Measurements from ENCODE around the gene ZBTB2. TPM values are rescaled to one million over a fixed set of nuclear protein-coding genes. Genes with fewer than 3 reads are reported as not detected.
"Not testable (repeated sequence)": the region's sequence is repeated elsewhere in the genome, so short reads cannot be mapped to it uniquely, and the experiment has no call there.

The ZBTB2 gene
- total RNA-seq, 4 donors from 2014 or later: 17.9 to 27.2 (median 25.9) TPM

DNA sequence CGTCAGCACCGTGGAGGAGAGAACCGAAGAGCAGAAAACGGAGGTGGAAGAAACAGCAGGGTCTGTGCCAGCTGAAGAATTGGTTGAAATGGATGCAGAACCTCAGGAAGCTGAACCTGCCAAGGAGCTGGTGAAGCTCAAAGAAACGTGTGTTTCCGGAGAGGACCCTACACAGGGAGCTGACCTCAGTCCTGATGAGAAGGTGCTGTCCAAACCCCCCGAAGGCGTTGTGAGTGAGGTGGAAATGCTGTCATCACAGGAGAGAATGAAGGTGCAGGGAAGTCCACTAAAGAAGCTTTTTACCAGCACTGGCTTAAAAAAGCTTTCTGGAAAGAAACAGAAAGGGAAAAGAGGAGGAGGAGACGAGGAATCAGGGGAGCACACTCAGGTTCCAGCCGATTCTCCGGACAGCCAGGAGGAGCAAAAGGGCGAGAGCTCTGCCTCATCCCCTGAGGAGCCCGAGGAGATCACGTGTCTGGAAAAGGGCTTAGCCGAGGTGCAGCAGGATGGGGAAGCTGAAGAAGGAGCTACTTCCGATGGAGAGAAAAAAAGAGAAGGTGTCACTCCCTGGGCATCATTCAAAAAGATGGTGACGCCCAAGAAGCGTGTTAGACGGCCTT lies 41.6 kb downstream of the ZBTB2 start:
- WGBS, 2 donors: 93 to 94% methylated on average over 19 of the region's 19 CpGs

DNA sequence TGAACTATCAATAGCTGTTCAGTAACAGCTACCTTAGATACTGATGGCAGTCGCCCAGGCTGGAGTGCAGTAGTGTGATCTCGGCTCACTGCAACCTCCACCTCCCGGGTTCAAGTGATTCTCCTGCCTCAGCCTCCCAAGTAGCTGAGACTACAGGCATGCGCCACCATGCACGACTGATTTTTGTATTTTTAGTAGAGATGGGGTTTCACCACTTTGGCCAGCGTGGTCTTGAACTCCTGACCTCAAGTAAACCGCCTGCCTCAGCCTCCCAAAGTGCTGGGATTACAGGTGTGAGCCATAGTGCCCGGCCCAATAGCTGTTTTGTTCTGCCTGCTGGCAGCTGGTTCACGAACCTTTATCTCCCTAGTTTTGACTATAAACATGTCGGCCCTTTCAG lies 48.6 kb downstream of the ZBTB2 start:
- H3K4me1 ChIP-seq; DNase-seq; H3K27me3 ChIP-seq; H3K9me3 ChIP-seq; H3K36me3 ChIP-seq; intact Hi-C loops (cut with DNase I); H3K27ac ChIP-seq; H3K4me3 ChIP-seq (replicated peaks in 1 of 3): not testable (repeated sequence)
- WGBS, 2 donors: 89 to 95% methylated on average over 10 of the region's 10 CpGs

More for the DNA sequence above, 41.6 kb downstream of the ZBTB2 start:
- DNase-seq: no peak
- intact Hi-C loops (cut with DNase I): no loop called here
- peaks cover 0 to 2% of the 10 kb centered on the region in 2 donors for H3K4me1 ChIP-seq
- H3K4me3 ChIP-seq (replicated peaks in 1 of 3): no peak overlapping the region
- H3K27ac ChIP-seq: no peak overlapping the region
- H3K36me3 ChIP-seq: no peaks in the 10 kb centered on the region
- TF ChIP-seq POLR2A (IDR thresholded peaks at IDR 0.05): no peak
- TF ChIP-seq, protein P1, sequence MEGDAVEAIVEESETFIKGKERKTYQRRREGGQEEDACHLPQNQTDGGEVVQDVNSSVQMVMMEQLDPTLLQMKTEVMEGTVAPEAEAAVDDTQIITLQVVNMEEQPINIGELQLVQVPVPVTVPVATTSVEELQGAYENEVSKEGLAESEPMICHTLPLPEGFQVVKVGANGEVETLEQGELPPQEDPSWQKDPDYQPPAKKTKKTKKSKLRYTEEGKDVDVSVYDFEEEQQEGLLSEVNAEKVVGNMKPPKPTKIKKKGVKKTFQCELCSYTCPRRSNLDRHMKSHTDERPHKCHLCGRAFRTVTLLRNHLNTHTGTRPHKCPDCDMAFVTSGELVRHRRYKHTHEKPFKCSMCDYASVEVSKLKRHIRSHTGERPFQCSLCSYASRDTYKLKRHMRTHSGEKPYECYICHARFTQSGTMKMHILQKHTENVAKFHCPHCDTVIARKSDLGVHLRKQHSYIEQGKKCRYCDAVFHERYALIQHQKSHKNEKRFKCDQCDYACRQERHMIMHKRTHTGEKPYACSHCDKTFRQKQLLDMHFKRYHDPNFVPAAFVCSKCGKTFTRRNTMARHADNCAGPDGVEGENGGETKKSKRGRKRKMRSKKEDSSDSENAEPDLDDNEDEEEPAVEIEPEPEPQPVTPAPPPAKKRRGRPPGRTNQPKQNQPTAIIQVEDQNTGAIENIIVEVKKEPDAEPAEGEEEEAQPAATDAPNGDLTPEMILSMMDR (IDR thresholded peaks at IDR 0.05): no peak
- H3K9me3 ChIP-seq: no peaks in the 10 kb centered on the region
- H3K27me3 ChIP-seq: no peaks in the 10 kb centered on the region

DNA sequence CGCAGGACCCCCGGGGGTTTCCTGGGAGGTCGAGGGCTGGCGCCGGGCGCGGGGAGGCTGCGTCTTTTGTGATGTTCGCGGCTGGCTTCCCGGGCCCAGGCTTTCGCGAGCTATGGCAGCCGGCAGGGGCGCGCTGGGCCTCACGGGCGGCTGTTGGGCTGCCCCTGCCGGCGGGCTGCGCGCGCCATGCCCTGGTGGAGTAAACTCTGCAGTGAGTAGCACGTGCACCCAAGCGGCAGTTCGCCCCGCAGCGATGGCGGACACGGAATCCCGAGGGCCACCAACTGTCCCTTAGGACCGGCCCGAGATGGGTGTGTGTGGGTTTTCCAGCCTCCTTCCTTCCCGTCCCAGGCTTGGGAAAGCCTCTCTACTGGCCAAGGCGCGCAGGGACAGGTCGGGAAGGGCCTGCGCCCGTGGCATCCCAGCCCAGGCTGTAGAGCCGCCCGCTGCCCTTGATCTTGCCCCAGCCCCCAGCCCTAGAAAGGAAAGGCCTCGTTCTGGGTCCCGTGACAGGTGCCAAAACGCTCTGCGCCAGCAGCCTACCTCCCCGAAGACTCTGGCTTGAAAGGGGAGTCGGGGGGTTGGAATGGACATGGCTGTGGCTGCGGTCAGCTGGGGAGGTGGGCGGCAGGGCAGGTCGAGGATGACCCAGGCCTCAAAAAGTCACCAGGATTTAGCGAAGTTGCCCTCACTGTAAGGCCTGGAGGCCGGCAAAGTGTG lies 49.7 kb downstream of the ZBTB2 start:
- Histone ChIP-seq H3K27me3 (no peaks in the 10 kb centered on the region), H3K9me3 (no peaks in the 10 kb centered on the region), H3K36me3 (no peaks in the 10 kb centered on the region), H3K4me3 (replicated peaks in 1 of 3) (no peak overlapping the region), H3K27ac (no peak overlapping the region), H3K4me1 (peaks cover 0 to 2% of the 10 kb centered on the region in 2 donors)
- intact Hi-C loops (cut with DNase I): no loop called here
- no peak for DNase-seq
- WGBS, 2 donors: 95 to 98% methylated on average over 16 to 36 of the region's 52 CpGs
- TF ChIP-seq POLR2A (IDR thresholded peaks at IDR 0.05): no peak
- TF ChIP-seq, protein P1 (IDR thresholded peaks at IDR 0.05): no peak

DNA sequence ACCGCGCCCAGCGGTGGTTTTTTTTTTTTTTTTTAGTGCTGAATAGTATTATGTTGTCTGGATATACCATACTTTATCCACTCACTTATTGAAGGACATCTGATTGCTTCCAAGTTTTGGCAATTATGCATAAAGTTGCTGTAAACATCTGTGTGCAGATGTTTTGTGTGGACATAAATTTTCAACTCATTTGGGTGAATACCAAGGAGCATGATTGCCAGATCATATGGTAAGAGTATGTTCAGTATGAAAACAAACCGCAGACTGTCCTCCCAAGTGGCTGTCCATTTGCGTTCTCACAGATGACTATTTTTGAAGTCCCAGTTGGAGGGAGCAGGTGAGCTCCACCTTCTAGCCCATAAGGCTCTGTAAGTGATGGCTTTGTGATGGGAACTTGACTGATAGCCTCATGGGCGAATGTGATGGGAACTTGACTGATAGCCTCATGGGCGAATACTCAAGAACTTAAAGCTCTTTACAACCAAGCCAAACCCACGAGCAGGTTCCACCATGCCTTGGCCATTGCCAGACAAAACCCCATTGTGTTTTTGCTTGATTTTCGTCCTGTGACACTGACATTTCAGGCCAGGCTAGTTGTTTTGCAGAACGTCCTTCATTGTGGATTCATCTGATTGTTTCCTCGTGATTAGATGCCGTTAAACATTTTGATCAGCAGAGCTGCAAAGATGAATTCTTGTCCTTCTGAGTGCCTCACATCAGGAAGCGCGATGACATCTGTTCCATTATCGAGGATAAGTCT lies 51.0 kb downstream of the ZBTB2 start:
- Histone ChIP-seq H3K9me3 (no peaks in the 10 kb centered on the region), H3K36me3 (no peaks in the 10 kb centered on the region), H3K4me3 (replicated peaks in 1 of 3) (no peak overlapping the region), H3K4me1 (no peaks in the 10 kb centered on the region), H3K27me3 (no peaks in the 10 kb centered on the region), H3K27ac (no peak overlapping the region)
- intact Hi-C loops (cut with DNase I): no loop called here
- 91 to 92% methylated on average over 15 of the region's 15 CpGs for WGBS, 2 donors
- no peak for TF ChIP-seq POLR2A (IDR thresholded peaks at IDR 0.05)
- TF ChIP-seq, protein P1 (IDR thresholded peaks at IDR 0.05): no peak
- no peak for DNase-seq

GRCh38 chr6:151339369-151339768 lies 52.0 kb downstream of the ZBTB2 start:
- DNase-seq: no peak
- no peak for TF ChIP-seq POLR2A (IDR thresholded peaks at IDR 0.05)
- TF ChIP-seq, protein P1 (IDR thresholded peaks at IDR 0.05): no peak
- Histone ChIP-seq H3K27me3 (no peaks in the 10 kb centered on the region), H3K27ac (no peak overlapping the region), H3K4me1 (no peaks in the 10 kb centered on the region), H3K4me3 (replicated peaks in 1 of 3) (no peak overlapping the region), H3K36me3 (no peaks in the 10 kb centered on the region), H3K9me3 (no peaks in the 10 kb centered on the region)
- 73 to 81% methylated on average over 4 of the region's 4 CpGs for WGBS, 2 donors
- intact Hi-C loops (cut with DNase I): loop anchor here (5.0 kb wide), 1 partner anchor 447 kb away; no protein-coding TSS in a partner anchor
